Measurements from ENCODE around the gene SHKBP1. TPM values are rescaled to one million over a fixed set of nuclear protein-coding genes. Genes with fewer than 3 reads are reported as not detected.

The SHKBP1 gene
- total RNA-seq, 1 donor from 2014 or later = 14.8 TPM

DNA sequence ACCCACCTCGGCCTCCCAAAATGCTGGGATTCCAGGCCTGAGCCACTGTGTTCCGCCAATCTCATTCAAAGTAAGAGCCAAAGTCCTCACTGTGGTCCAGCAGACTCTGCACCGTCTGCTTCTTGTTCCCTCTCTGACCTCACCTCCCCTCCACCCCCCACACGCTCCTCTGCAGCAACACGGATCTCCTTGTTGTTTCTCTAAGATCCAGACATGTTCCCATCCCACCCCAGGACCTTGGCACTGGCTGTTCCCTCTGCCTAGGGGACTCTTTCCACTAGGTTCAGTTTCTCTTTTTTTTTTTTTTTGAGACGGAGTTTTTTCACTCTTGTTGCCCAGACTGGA is 62.9 kb downstream of the SHKBP1 start:
- no peak overlapping the region for H3K4me3 ChIP-seq
- H3K27ac ChIP-seq (replicated peaks) = peak overlapping the region; percentile 77
- TF ChIP-seq, protein P1, sequence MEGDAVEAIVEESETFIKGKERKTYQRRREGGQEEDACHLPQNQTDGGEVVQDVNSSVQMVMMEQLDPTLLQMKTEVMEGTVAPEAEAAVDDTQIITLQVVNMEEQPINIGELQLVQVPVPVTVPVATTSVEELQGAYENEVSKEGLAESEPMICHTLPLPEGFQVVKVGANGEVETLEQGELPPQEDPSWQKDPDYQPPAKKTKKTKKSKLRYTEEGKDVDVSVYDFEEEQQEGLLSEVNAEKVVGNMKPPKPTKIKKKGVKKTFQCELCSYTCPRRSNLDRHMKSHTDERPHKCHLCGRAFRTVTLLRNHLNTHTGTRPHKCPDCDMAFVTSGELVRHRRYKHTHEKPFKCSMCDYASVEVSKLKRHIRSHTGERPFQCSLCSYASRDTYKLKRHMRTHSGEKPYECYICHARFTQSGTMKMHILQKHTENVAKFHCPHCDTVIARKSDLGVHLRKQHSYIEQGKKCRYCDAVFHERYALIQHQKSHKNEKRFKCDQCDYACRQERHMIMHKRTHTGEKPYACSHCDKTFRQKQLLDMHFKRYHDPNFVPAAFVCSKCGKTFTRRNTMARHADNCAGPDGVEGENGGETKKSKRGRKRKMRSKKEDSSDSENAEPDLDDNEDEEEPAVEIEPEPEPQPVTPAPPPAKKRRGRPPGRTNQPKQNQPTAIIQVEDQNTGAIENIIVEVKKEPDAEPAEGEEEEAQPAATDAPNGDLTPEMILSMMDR (IDR thresholded peaks at IDR 0.05; ENCODE audit: borderline replicate concordance) = no peak
- no peaks in the 10 kb centered on the region for H3K9me3 ChIP-seq (replicated peaks)
- no peaks in the 10 kb centered on the region for H3K36me3 ChIP-seq
- DNase-seq = no peak
- H3K27me3 ChIP-seq (ENCODE audit: low read depth) = peaks cover 7% of the 10 kb centered on the region
- intact Hi-C loops (cut with micrococcal nuclease) = no loop called here
- peaks cover 21% of the 10 kb centered on the region for H3K4me1 ChIP-seq

DNA sequence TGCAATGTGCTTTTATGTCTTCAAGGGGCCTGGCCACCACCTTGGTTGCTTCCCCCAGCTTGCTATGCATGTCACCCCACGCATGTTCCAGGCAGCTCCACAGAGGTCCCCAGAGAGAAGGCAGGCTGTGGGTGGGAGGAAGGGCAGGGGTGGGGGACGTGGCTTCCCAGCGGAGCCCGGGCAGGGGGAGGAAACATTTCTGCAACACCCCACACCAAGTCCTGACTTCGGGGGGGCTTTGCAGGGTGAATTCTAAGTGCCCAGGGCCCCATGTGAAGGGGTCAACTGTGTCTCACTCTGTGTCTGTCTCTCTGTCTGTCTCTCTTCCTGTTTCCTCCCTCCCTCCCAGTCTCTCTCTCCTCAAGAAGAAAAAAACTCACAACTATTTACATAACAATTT is 64.1 kb downstream of the SHKBP1 start:
- Histone ChIP-seq H3K27me3 (ENCODE audit: low read depth) (peaks cover 7% of the 10 kb centered on the region), H3K36me3 (no peaks in the 10 kb centered on the region), H3K9me3 (replicated peaks) (no peaks in the 10 kb centered on the region), H3K4me1 (peaks cover 31% of the 10 kb centered on the region), H3K4me3 (no peak overlapping the region), H3K27ac (replicated peaks) (peak overlapping the region; percentile 77)
- peak; percentile 40 for DNase-seq
- TF ChIP-seq, protein P1 (IDR thresholded peaks at IDR 0.05; ENCODE audit: borderline replicate concordance) = no peak
- intact Hi-C loops (cut with micrococcal nuclease) = no loop called here

Other genes starting within 250 kb of the SHKBP1 start
- 166 TPM for gene C19orf47, start 228.5 kb upstream of the SHKBP1 start, total RNA-seq
- gene PLD3, start 228.2 kb upstream of the SHKBP1 start, total RNA-seq = 156 TPM
- not detected for gene HIPK4, start 186.7 kb upstream of the SHKBP1 start, total RNA-seq
- 3.3 TPM for gene PRX, start 163.5 kb upstream of the SHKBP1 start, total RNA-seq
- gene SERTAD1, start 150.9 kb upstream of the SHKBP1 start, total RNA-seq = 9.2 TPM
- 16.2 TPM for gene SERTAD3, start 132.5 kb upstream of the SHKBP1 start, total RNA-seq
- gene BLVRB, start 111.1 kb upstream of the SHKBP1 start, total RNA-seq = 91.3 TPM
- 6.1 TPM for gene SPTBN4, start 109.9 kb upstream of the SHKBP1 start, total RNA-seq
- gene LTBP4, start 24.5 kb downstream of the SHKBP1 start, total RNA-seq = 260 TPM
- 14.7 TPM for gene NUMBL, start 113.8 kb downstream of the SHKBP1 start, total RNA-seq
- gene COQ8B, start 140.0 kb downstream of the SHKBP1 start, total RNA-seq = 24.0 TPM
- 9.8 TPM for gene ITPKC, start 140.2 kb downstream of the SHKBP1 start, total RNA-seq
- 7.4 TPM for gene ACTMAP, start 173.6 kb downstream of the SHKBP1 start, total RNA-seq
- 27.9 TPM for gene SNRPA, start 174.3 kb downstream of the SHKBP1 start, total RNA-seq
- not detected for gene MIA, start 198.6 kb downstream of the SHKBP1 start, total RNA-seq
- gene RAB4B, start 201.4 kb downstream of the SHKBP1 start, total RNA-seq = 13.5 TPM
- 47.8 TPM for gene EGLN2, start 222.3 kb downstream of the SHKBP1 start, total RNA-seq